Motor neuron (in vitro differentiated cells): ENCODE data around the gene ADD1. TPM values are rescaled to one million over a fixed set of nuclear protein-coding genes. Genes with fewer than 3 reads are reported as not detected.

ENCODE experiments used
- ATAC-seq, 8 experiments: fragments of 200-7000 bp; cut with Tn5 transposase; replicated peaks in 6 of 8; 2 replicates each; pipeline ENCODE4 v1.8.0; 2021; ENCODE audit warnings: mild to moderate bottlenecking in 8 of 8, moderate library complexity in 8 of 8
- H3K27ac ChIP-seq, 2 donors: fragments of 250-450 bp; sonication (Bioruptor Pico); 2 replicates each; pipeline ENCODE4 v1.9.0; 2021; ENCODE audit warnings: antibody characterized with exemption in 2 of 2, mild to moderate bottlenecking in 2 of 2, moderate library complexity in 1 of 2
- H3K4me1 ChIP-seq, 2 donors: fragments of 250-450 bp; sonication (Bioruptor Pico); replicated peaks in 1 of 2; 2 replicates each; pipeline ENCODE4 v1.6.1; 2021; ENCODE audit warnings: antibody characterized with exemption in 2 of 2, mild to moderate bottlenecking in 2 of 2, moderate library complexity in 1 of 2
- H3K4me3 ChIP-seq, 5 donors: fragments of 250-450 bp; sonication (Bioruptor Pico); 2 replicates each; pipeline ENCODE4 v1.9.0; 2021; ENCODE audit warnings: antibody characterized with exemption in 5 of 5, mild to moderate bottlenecking in 5 of 5, moderate library complexity in 4 of 5
- WGBS, 10 experiments: fragments of 450-650 bp; shearing (Covaris generic); methylation state at CpG; one replicate each; pipeline ENCODE4 v1.0.0; 2022; 5-methylcytosine and 5-hydroxymethylcytosine counted together
- in situ Hi-C, 9 experiments: fragments of 400-800 bp; cut with MboI; loops; one replicate each; pipeline ENCODE4 v1.15.0; 2021; ENCODE audit warnings: low sequenced_read_pairs in 9 of 9, low pct_unique_long_range_greater_than_20kb in 2 of 9; ENCODE audit not compliant: unreplicated experiment in 9 of 9
- total RNA-seq, 8 experiments: library from RNA; unstranded; fragments of 300-600 nt; gene quantifications; 2 replicates each; pipeline versions ENCODE4 v1.2.3 to v1.2.4, GENCODE V29; 2022

The ADD1 gene
- total RNA-seq, 8 experiments from 2014 or later = 104 to 214 (median 136) TPM

- no peak overlapping the region for H3K4me3 ChIP-seq
- in situ Hi-C loops = no loop called here
- peaks cover 18 to 21% of the 10 kb centered on the region in 2 donors for H3K4me1 ChIP-seq
- ATAC-seq = peak in 7 of 8 experiments; percentile 49 to 85 (median 68)
- 0 to 73% (median 38%) methylated on average over 1 to 4 of the region's 8 CpGs for WGBS, 10 experiments
- H3K27ac ChIP-seq = peak overlapping the region; percentile 14 to 63
These were observed 5.6 kb upstream of the ADD1 start for GRCh38 chr4:2837904-2838496.

DNA sequence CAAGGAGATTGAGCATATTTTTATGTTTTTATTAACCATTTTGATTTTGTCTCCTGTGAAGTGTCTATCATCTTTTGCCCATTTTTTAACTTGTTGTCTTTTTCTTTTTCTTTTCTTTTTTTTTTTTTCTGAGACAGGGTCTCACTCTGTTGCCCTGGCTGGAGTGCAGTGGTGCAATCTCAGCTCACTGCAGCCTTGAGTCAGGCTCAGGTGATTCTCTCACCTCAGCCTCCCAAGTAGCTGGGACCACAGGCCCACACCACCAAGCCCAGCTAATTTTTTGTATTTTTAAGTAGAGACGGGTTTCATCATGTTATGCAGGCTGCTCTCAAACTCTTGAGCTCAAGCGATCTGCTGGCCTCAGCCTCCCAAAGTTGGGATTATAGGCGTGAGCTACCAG lies 4.6 kb upstream of the ADD1 start:
- Histone ChIP-seq H3K4me1 (peaks cover 18 to 21% of the 10 kb centered on the region in 2 donors), H3K4me3 (no peak overlapping the region), H3K27ac (no peak overlapping the region)
- 82 to 100% (median 96%) methylated on average over 1 to 3 of the region's 3 CpGs for WGBS, 10 experiments
- ATAC-seq = no peak
- in situ Hi-C loops = no loop called here

DNA sequence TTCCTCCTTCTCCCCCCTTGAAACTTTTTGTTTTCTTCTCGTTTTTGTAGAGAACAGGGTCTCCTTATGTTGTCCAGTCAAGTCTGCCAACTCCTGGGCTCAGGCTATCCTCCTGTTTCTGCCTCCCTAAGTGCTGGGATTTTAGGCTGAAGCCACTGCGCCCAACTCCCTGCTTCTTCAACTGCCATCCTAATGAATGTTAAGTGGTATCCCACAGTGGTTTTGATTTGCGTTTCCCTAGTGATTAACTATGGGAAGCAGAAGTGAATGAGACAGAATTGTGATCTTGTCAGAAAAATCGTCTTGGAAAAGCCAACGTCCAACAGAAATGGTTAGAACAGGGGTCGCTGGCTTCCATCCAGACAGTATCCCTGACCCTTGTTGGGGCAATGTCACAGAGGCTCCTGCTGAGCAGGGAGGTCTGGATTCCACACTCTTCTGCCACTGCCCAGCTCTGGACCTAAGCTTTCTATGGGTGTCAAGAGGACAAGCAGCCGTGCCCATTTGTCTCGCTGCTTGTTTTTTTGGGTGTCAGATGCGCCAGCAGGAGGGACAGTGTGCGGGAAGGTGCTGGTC lies 869 bp upstream of the ADD1 start:
- WGBS, 10 experiments = 0 to 63% (median 23%) methylated on average over 1 to 6 of the region's 10 CpGs
- Histone ChIP-seq H3K27ac (peak overlapping the region; percentile 85 to 96), H3K4me1 (peaks cover 9 to 12% of the 10 kb centered on the region in 2 donors), H3K4me3 (peak overlapping the region; percentile 54 to 91 (median 79))
- in situ Hi-C loops = no loop called here
- peak in 4 of 8 experiments; percentile 0 to 2 (median 0) for ATAC-seq

GRCh38 chr4:2843941-2844584 lies 419 bp downstream of the ADD1 start:
- in situ Hi-C loops = no loop called here
- WGBS, 10 experiments = 0 to 20% (median 1%) methylated on average over 1 to 13 of the region's 74 CpGs; no CpG with 5 or more reads in 3 of the 10 experiments
- Histone ChIP-seq H3K27ac (peak overlapping the region; percentile 90 to 96), H3K4me3 (peak overlapping the region; percentile 54 to 91 (median 79)), H3K4me1 (peaks cover 4 to 10% of the 10 kb centered on the region in 2 donors)
- peak; percentile 13 to 59 (median 50) for ATAC-seq

- Histone ChIP-seq H3K4me1 (peaks cover 4 to 10% of the 10 kb centered on the region in 2 donors), H3K4me3 (no peak overlapping the region), H3K27ac (no peak overlapping the region)
- 83 to 100% (median 100%) methylated on average over 1 to 2 of the region's 2 CpGs for WGBS, 10 experiments
- in situ Hi-C loops = no loop called here
- ATAC-seq = no peak
These were observed 2.5 kb downstream of the ADD1 start for GRCh38 chr4:2846172-2846571.

GRCh38 chr4:2847302-2847871 lies 3.7 kb downstream of the ADD1 start:
- Histone ChIP-seq H3K4me1 (peaks cover 11 to 13% of the 10 kb centered on the region in 2 donors), H3K4me3 (no peak overlapping the region), H3K27ac (no peak overlapping the region)
- ATAC-seq = no peak
- in situ Hi-C loops = no loop called here
- 70 to 100% (median 94%) methylated on average over 1 to 11 of the region's 11 CpGs for WGBS, 10 experiments

GRCh38 chr4:2848449-2848848 lies 4.8 kb downstream of the ADD1 start:
- no peak for ATAC-seq
- Histone ChIP-seq H3K4me3 (no peak overlapping the region), H3K4me1 (peaks cover 8 to 9% of the 10 kb centered on the region in 2 donors), H3K27ac (no peak overlapping the region)
- in situ Hi-C loops = no loop called here
- WGBS, 10 experiments = 89 to 100% (median 100%) methylated on average over 1 to 2 of the region's 2 CpGs; no CpG with 5 or more reads in 4 of the 10 experiments

DNA sequence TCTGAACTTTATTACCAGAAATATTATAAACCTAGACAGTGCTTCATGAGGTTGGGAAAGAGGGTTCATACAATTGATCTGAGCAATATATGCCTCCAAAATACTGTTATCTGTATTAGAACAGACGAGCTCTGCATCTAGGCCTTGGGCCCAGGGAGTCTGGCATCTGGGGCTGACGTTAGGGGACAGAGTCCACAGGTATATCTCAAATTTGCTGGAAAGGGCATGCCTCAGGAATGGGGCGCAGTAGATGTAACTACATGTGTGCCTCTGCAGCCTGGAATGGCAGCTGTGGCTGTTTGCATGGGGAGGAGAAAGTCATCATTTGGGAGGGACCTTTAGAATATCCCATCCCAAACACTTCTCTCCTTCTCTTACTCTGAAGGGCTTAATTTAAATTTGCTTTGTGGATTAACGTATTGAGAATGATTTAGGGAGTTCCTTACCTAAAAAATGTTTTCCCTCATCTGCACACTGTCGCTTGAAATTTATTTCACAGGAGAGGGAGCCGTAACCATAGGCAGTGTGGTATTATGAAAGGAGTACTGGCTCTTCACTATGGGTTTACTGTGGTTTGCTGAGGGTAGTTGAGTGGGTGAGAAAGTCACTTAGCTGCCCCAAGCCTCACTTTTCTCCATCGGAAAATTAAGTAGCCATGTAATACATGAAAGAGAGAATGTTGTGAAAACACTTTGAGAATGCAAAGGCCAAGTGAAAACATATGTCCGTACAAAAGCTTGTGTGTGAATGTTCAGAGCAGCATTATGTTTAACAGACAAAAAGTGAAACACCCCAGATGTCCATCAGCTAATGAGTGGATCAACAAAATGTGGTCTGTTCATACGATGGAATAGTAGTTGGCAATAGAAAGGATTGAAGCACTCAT lies 5.9 kb downstream of the ADD1 start:
- in situ Hi-C loops = no loop called here
- WGBS, 10 experiments = 16 to 100% (median 73%) methylated on average over 1 to 9 of the region's 9 CpGs; no CpG with 5 or more reads in 1 of the 10 experiments
- no peak overlapping the region for H3K27ac ChIP-seq
- no peak overlapping the region for H3K4me3 ChIP-seq
- ATAC-seq = peak in 5 of 8 experiments; percentile 33 to 72 (median 55)
- H3K4me1 ChIP-seq = peaks cover 8 to 9% of the 10 kb centered on the region in 2 donors

GRCh38 chr4:2850966-2851798 lies 7.5 kb downstream of the ADD1 start:
- in situ Hi-C loops = no loop called here

GRCh38 chr4:2852481-2852921 lies 8.9 kb downstream of the ADD1 start:
- 36 to 93% (median 83%) methylated on average over 3 to 7 of the region's 7 CpGs for WGBS, 10 experiments
- Histone ChIP-seq H3K4me1 (peaks cover 4 to 9% of the 10 kb centered on the region in 2 donors), H3K4me3 (no peak overlapping the region), H3K27ac (no peak overlapping the region)
- peak in 3 of 8 experiments; percentile 25 to 55 (median 30) for ATAC-seq
- in situ Hi-C loops = no loop called here

More at GRCh38 chr4:2850966-2851798, 7.5 kb downstream of the ADD1 start:
- Histone ChIP-seq H3K4me1 (peaks cover 4 to 9% of the 10 kb centered on the region in 2 donors), H3K4me3 (no peak overlapping the region), H3K27ac (no peak overlapping the region)
- ATAC-seq = no peak
- WGBS, 10 experiments = 20 to 100% (median 83%) methylated on average over 1 of the region's 2 CpGs; no CpG with 5 or more reads in 5 of the 10 experiments

DNA sequence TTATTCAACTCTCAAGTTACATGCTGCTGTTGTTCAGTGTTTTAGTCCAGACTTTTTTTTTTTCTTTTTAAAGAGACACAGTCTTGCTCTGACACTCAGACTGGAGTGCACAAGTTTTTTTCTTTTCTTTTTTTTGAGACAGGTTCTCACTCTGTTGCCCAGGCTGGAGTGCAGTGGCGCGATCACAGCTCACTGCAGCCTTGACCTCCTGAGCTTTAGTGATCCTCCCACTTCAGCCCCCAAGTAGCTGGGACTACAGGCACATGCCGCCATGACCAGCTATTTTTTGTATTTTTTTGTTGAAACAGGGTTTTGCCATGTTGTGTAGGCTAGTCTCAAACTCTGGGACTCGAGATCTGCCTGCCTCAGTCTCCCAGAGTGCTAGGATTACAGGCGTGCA lies 11.9 kb downstream of the ADD1 start:
- Histone ChIP-seq H3K4me3 (no peak overlapping the region), H3K27ac (no peak overlapping the region), H3K4me1 (peaks cover 4 to 9% of the 10 kb centered on the region in 2 donors)
- no peak for ATAC-seq
- in situ Hi-C loops = no loop called here
- 70 to 100% (median 99%) methylated on average over 1 to 5 of the region's 5 CpGs for WGBS, 10 experiments

- Histone ChIP-seq H3K4me1 (peaks cover 7 to 9% of the 10 kb centered on the region in 2 donors), H3K27ac (no peak overlapping the region), H3K4me3 (no peak overlapping the region)
- in situ Hi-C loops = no loop called here
- ATAC-seq = no peak
- 85 to 100% (median 100%) methylated on average over 1 to 3 of the region's 3 CpGs; no CpG with 5 or more reads in 1 of the 10 experiments for WGBS, 10 experiments
These were observed 12.6 kb downstream of the ADD1 start for GRCh38 chr4:2856266-2856665.
